ENCODE measurements around the gene POLR3E.
A peak's percentile ranks its signal among the peaks of the same experiment; 100 is the strongest.

The POLR3E gene, protein sequence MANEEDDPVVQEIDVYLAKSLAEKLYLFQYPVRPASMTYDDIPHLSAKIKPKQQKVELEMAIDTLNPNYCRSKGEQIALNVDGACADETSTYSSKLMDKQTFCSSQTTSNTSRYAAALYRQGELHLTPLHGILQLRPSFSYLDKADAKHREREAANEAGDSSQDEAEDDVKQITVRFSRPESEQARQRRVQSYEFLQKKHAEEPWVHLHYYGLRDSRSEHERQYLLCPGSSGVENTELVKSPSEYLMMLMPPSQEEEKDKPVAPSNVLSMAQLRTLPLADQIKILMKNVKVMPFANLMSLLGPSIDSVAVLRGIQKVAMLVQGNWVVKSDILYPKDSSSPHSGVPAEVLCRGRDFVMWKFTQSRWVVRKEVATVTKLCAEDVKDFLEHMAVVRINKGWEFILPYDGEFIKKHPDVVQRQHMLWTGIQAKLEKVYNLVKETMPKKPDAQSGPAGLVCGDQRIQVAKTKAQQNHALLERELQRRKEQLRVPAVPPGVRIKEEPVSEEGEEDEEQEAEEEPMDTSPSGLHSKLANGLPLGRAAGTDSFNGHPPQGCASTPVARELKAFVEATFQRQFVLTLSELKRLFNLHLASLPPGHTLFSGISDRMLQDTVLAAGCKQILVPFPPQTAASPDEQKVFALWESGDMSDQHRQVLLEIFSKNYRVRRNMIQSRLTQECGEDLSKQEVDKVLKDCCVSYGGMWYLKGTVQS

DNA sequence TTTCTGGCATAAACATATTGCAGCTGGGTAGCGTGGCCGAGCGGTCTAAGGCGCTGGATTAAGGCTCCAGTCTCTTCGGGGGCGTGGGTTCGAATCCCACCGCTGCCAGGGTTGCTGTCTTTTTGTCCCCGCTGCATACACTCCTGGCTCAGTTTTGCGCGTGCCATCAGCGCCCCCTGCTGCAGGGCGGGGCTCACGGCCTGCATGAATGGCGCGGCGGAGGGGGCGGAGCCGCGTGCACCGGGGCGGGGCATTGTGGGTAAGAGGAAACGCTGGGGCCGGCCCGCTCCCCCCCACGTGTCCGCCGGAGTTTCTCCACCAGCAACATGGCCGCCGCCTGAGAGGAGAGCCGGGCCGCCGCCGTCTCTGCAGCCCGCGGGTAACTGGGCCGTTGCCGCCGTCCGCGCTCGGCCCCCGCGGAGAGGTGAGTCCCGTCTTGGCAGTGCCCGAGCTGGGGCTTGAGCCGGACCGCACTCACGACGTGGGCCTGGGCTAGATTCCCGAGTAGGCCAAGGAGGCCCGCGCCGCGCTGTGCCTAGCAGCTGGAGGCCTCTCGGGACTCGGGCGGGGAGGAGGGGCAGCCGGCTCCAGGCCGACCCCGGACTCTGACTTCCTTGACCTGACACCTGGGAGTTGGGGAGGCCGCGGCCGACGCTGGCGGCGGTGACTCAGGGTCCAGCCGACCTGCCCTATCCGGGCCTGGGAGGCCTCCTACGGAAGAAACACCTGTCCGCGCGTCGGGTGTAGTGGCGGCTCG lies at the start of gene POLR3E:
POLR3E (plus strand) TSS at position 296 of the 757 bp plus-strand sequence. CDS start 5,560 bp downstream, outside the sequence.
- H3K4me3 ChIP-seq (ENCODE audit: low read depth, low read length) = peak within 1 kb of the TSS; percentile 88
- TF ChIP-seq, protein P1, sequence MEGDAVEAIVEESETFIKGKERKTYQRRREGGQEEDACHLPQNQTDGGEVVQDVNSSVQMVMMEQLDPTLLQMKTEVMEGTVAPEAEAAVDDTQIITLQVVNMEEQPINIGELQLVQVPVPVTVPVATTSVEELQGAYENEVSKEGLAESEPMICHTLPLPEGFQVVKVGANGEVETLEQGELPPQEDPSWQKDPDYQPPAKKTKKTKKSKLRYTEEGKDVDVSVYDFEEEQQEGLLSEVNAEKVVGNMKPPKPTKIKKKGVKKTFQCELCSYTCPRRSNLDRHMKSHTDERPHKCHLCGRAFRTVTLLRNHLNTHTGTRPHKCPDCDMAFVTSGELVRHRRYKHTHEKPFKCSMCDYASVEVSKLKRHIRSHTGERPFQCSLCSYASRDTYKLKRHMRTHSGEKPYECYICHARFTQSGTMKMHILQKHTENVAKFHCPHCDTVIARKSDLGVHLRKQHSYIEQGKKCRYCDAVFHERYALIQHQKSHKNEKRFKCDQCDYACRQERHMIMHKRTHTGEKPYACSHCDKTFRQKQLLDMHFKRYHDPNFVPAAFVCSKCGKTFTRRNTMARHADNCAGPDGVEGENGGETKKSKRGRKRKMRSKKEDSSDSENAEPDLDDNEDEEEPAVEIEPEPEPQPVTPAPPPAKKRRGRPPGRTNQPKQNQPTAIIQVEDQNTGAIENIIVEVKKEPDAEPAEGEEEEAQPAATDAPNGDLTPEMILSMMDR (IDR thresholded peaks at IDR 0.05; ENCODE audit: insufficient read depth, low read length, missing control alignments) = peak; percentile 96
- peak; percentile 77 for DNase-seq (ENCODE audit: low read depth, low spot score)
- ChIA-PET CTCF (interaction anchor here (0.6 to 11.3 kb wide), 8 partner anchors 15 to 108 kb away, joined by 3 to 200 read pairs (median 7); partner anchors contain the start of gene EEF2K), POLR2A (interaction anchor here (1.6 kb wide), 1 partner anchor 98 kb away, joined by 4 read pairs; no protein-coding TSS in a partner anchor)

DNA sequence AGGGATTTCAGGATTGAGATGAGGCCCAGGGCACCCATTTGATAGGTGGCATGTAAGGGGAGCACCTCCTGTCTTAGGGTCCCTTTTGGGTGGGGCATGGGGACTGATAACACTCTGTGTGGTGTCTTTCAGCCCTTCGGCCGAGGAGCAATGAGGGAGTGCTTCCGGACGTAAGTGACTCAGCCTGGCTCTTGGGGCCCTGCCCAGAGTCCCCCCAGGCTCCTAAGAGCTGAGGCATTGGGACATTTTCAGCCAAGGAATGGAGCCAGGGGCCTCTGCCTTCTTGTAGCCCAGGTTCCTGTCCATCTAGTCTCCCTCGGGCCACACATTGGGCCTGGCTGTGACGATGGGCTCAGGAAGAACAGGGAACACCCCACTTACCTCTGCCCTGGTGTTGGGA lies 46.7 kb upstream of the POLR3E start:
- CTCF ChIA-PET = no interaction called here
- TF ChIP-seq, protein P1 (IDR thresholded peaks at IDR 0.05; ENCODE audit: insufficient read depth, low read length, missing control alignments) = no peak
- no peak for DNase-seq (ENCODE audit: low read depth, low spot score)
- POLR2A ChIA-PET = no interaction called here
- no peak overlapping the region for H3K4me3 ChIP-seq (ENCODE audit: low read depth, low read length)

DNA sequence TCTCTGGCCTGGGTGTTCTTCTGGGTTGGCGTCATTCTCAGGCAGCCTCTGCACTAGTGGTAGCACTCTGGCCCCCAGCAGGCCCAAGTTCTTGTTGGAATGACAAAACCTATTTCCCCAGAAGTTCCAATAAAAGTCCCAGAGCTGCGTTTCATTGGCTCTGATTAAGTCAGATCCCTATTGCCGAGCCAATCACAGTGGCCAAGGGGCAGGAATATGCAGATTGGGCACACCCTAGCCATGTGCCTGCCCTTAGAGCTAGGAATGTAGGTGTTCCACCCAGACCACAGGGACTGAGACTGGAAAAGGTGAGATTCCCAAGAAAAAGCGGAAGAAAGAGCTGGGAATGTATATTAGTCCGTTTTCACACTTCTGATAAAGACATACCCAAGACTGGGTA lies 44.9 kb upstream of the POLR3E start:
- no peak overlapping the region for H3K4me3 ChIP-seq (ENCODE audit: low read depth, low read length)
- DNase-seq (ENCODE audit: low read depth, low spot score) = no peak
- ChIA-PET CTCF (no interaction called here), POLR2A (no interaction called here)
- TF ChIP-seq, protein P1 (IDR thresholded peaks at IDR 0.05; ENCODE audit: insufficient read depth, low read length, missing control alignments) = no peak

DNA sequence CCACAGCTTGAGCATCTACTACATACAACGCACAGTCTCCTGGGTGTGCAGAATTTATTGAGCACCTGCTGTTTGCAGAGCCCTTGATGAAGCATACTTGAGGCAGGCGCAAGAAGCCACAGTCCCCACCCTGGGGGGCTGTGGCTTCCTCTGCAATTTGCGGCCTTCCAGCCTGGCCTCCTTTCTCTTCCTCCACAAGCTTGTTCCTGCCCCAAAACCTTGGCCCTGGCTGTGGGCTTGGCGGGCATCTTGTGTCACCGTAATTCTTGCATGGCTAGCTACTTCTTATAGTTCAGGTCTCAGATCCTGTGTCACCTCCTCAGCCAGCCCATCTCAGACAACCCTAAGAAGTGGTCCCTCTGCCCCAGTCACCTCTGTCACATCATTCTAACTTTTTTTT lies 43.9 kb upstream of the POLR3E start:
- no peak for DNase-seq (ENCODE audit: low read depth, low spot score)
- POLR2A ChIA-PET = no interaction called here
- CTCF ChIA-PET = interaction anchor here (0.8 kb wide), 1 partner anchor 248 kb away, joined by 3 read pairs; no protein-coding TSS in a partner anchor
- no peak overlapping the region for H3K4me3 ChIP-seq (ENCODE audit: low read depth, low read length)
- TF ChIP-seq, protein P1 (IDR thresholded peaks at IDR 0.05; ENCODE audit: insufficient read depth, low read length, missing control alignments) = no peak

DNA sequence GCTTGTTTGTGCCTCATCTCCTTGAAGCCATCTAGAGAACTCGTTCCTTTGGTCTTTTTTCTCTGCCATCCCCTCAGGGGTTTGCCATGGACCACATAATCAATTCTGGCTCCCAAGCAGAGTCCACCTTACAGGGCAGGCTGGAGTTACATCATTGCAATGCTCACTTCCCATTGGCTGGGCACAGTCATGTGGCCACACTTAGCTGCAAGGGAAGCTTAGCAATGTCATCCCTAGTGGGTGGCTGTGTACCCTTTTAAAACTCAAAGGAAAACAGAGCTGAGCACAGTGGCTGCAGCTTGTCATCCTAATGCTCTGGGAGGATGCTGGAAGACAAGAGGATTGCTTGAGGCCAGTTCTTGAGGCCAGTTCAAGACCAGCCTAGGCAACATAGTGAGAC lies 41.9 kb upstream of the POLR3E start:
- TF ChIP-seq, protein P1 (IDR thresholded peaks at IDR 0.05; ENCODE audit: insufficient read depth, low read length, missing control alignments) = no peak
- DNase-seq (ENCODE audit: low read depth, low spot score) = no peak
- H3K4me3 ChIP-seq (ENCODE audit: low read depth, low read length) = no peak overlapping the region
- ChIA-PET POLR2A (no interaction called here), CTCF (interaction anchor here (1.4 to 1.6 kb wide), 2 partner anchors 8 to 45 kb away, joined by 4 to 5 read pairs; no protein-coding TSS in a partner anchor)

Measured in AG04449 (cell line).